NCI-H2081 (cell line): ENCODE results near the gene PLEKHM1.
A peak's percentile ranks its signal among the peaks of the same experiment; 100 is the strongest.

Experiments used
- DNase-seq, 2 experiments: peaks; one replicate each; lab custom pipeline; 2025; lab: John Stamatoyannopoulos, UW

The PLEKHM1 gene

GRCh38 chr17:45398800-45399199 lies 91.7 kb downstream of the PLEKHM1 start:
- no peak for DNase-seq

- no peak for DNase-seq
Observed at GRCh38 chr17:45397796-45398195, 92.7 kb downstream of the PLEKHM1 start.

- DNase-seq = no peak
Observed at GRCh38 chr17:45396496-45397205, 93.9 kb downstream of the PLEKHM1 start.

- DNase-seq = no peak
Observed at GRCh38 chr17:45395569-45396415, 94.7 kb downstream of the PLEKHM1 start.

- DNase-seq = peak in 1 of 2 experiments; percentile 20
Observed at GRCh38 chr17:45394913-45395568, 95.5 kb downstream of the PLEKHM1 start.

GRCh38 chr17:45394564-45394912 lies 96.0 kb downstream of the PLEKHM1 start:
- DNase-seq = no peak

GRCh38 chr17:45394091-45394490 lies 96.4 kb downstream of the PLEKHM1 start:
- no peak for DNase-seq

- no peak for DNase-seq
Observed at GRCh38 chr17:45393411-45393810, 97.1 kb downstream of the PLEKHM1 start.

- no peak for DNase-seq
Observed at GRCh38 chr17:45391918-45392317, 98.6 kb downstream of the PLEKHM1 start.

GRCh38 chr17:45391291-45391690 lies 99.2 kb downstream of the PLEKHM1 start:
- no peak for DNase-seq

GRCh38 chr17:45389354-45389753 lies 101.2 kb downstream of the PLEKHM1 start:
- no peak for DNase-seq

- no peak for DNase-seq
Observed at GRCh38 chr17:45388604-45389325, 101.8 kb downstream of the PLEKHM1 start.

GRCh38 chr17:45387739-45388138 lies 102.8 kb downstream of the PLEKHM1 start:
- no peak for DNase-seq

- DNase-seq = no peak
Observed at GRCh38 chr17:45386178-45386577, 104.3 kb downstream of the PLEKHM1 start.
